ENCODE results near the gene TRDN. TPM values are rescaled to one million over a fixed set of nuclear protein-coding genes. Genes with fewer than 3 reads are reported as not detected.

The TRDN gene
- total and polyA plus RNA-seq, 2 experiments from 2014 or later = 0.10 to 0.48 TPM

GRCh38 chr6:123223461-123223860 lies 413.3 kb downstream of the TRDN start:
- H3K4me2 ChIP-seq = no peak overlapping the region
- no peaks in the 10 kb centered on the region for H3K9me2 ChIP-seq (replicated peaks; ENCODE audit: insufficient read depth)
- DNase-seq (ENCODE audit: low spot score) = no peak
- H3K4me1 ChIP-seq (ENCODE audit: insufficient read depth) = no peaks in the 10 kb centered on the region
- no peaks in the 10 kb centered on the region for H4K20me1 ChIP-seq (ENCODE audit: insufficient read depth, poor library complexity, severe bottlenecking)
- no peak for TF ChIP-seq EZH2 (IDR thresholded peaks at IDR 0.05; ENCODE audit: borderline replicate concordance)
- TF ChIP-seq CTCF (IDR thresholded peaks at IDR 0.05; ENCODE audit: poor library complexity) = no peak
- TF ChIP-seq EZH2phosphoT487 (IDR thresholded peaks at IDR 0.05; ENCODE audit: low read depth, severe bottlenecking, unreplicated experiment) = no peak
- H3K27me3 ChIP-seq = no peaks in the 10 kb centered on the region
- H3K79me2 ChIP-seq = no peaks in the 10 kb centered on the region
- H3K9me3 ChIP-seq (ENCODE audit: low read depth) = no peaks in the 10 kb centered on the region
- 80% methylated on average over 2 of the region's 2 CpGs for WGBS (ENCODE audit: low lambda C conversion rate, missing lambda C conversion rate)
- no peaks in the 10 kb centered on the region for H3K36me3 ChIP-seq (replicated peaks; ENCODE audit: insufficient read depth, low read depth)
- H3K4me3 ChIP-seq = no peak overlapping the region
- H3K27ac ChIP-seq = no peak overlapping the region
- H2AFZ ChIP-seq = no peak overlapping the region

GRCh38 chr6:123215211-123215610 lies 421.5 kb downstream of the TRDN start:
- no peaks in the 10 kb centered on the region for H3K79me2 ChIP-seq
- no peak overlapping the region for H2AFZ ChIP-seq
- H4K20me1 ChIP-seq (ENCODE audit: insufficient read depth, poor library complexity, severe bottlenecking) = no peaks in the 10 kb centered on the region
- H3K4me3 ChIP-seq = no peak overlapping the region
- no peaks in the 10 kb centered on the region for H3K9me2 ChIP-seq (replicated peaks; ENCODE audit: insufficient read depth)
- WGBS (ENCODE audit: low lambda C conversion rate, missing lambda C conversion rate) = 80% methylated on average over 4 of the region's 4 CpGs
- H3K27me3 ChIP-seq = no peaks in the 10 kb centered on the region
- no peak for DNase-seq (ENCODE audit: low spot score)
- no peaks in the 10 kb centered on the region for H3K9me3 ChIP-seq (ENCODE audit: low read depth)
- H3K4me1 ChIP-seq (ENCODE audit: insufficient read depth) = no peaks in the 10 kb centered on the region
- TF ChIP-seq CTCF (IDR thresholded peaks at IDR 0.05; ENCODE audit: poor library complexity) (no peak), EZH2 (IDR thresholded peaks at IDR 0.05; ENCODE audit: borderline replicate concordance) (no peak), EZH2phosphoT487 (IDR thresholded peaks at IDR 0.05; ENCODE audit: low read depth, severe bottlenecking, unreplicated experiment) (no peak)
- no peak overlapping the region for H3K27ac ChIP-seq
- no peaks in the 10 kb centered on the region for H3K36me3 ChIP-seq (replicated peaks; ENCODE audit: insufficient read depth, low read depth)
- no peak overlapping the region for H3K4me2 ChIP-seq

GRCh38 chr6:123214433-123214832 lies 422.3 kb downstream of the TRDN start:
- no peaks in the 10 kb centered on the region for H3K27me3 ChIP-seq
- H3K36me3 ChIP-seq (replicated peaks; ENCODE audit: insufficient read depth, low read depth) = no peaks in the 10 kb centered on the region
- no peak overlapping the region for H3K4me3 ChIP-seq
- no peaks in the 10 kb centered on the region for H4K20me1 ChIP-seq (ENCODE audit: insufficient read depth, poor library complexity, severe bottlenecking)
- no peak for TF ChIP-seq CTCF (IDR thresholded peaks at IDR 0.05; ENCODE audit: poor library complexity)
- TF ChIP-seq EZH2 (IDR thresholded peaks at IDR 0.05; ENCODE audit: borderline replicate concordance) = no peak
- no peak for TF ChIP-seq EZH2phosphoT487 (IDR thresholded peaks at IDR 0.05; ENCODE audit: low read depth, severe bottlenecking, unreplicated experiment)
- H3K79me2 ChIP-seq = no peaks in the 10 kb centered on the region
- H3K9me2 ChIP-seq (replicated peaks; ENCODE audit: insufficient read depth) = no peaks in the 10 kb centered on the region
- no peak overlapping the region for H3K4me2 ChIP-seq
- no peak overlapping the region for H2AFZ ChIP-seq
- H3K9me3 ChIP-seq (ENCODE audit: low read depth) = no peaks in the 10 kb centered on the region
- 86% methylated on average over 2 of the region's 2 CpGs for WGBS (ENCODE audit: low lambda C conversion rate, missing lambda C conversion rate)
- no peaks in the 10 kb centered on the region for H3K4me1 ChIP-seq (ENCODE audit: insufficient read depth)
- DNase-seq (ENCODE audit: low spot score) = no peak
- no peak overlapping the region for H3K27ac ChIP-seq

- H3K27me3 ChIP-seq = no peaks in the 10 kb centered on the region
- H3K9me2 ChIP-seq (replicated peaks; ENCODE audit: insufficient read depth) = no peaks in the 10 kb centered on the region
- no peak overlapping the region for H3K4me2 ChIP-seq
- H4K20me1 ChIP-seq (ENCODE audit: insufficient read depth, poor library complexity, severe bottlenecking) = no peaks in the 10 kb centered on the region
- H3K9me3 ChIP-seq (ENCODE audit: low read depth) = no peaks in the 10 kb centered on the region
- H2AFZ ChIP-seq = no peak overlapping the region
- no peaks in the 10 kb centered on the region for H3K36me3 ChIP-seq (replicated peaks; ENCODE audit: insufficient read depth, low read depth)
- H3K4me1 ChIP-seq (ENCODE audit: insufficient read depth) = no peaks in the 10 kb centered on the region
- H3K79me2 ChIP-seq = no peaks in the 10 kb centered on the region
- TF ChIP-seq EZH2phosphoT487 (IDR thresholded peaks at IDR 0.05; ENCODE audit: low read depth, severe bottlenecking, unreplicated experiment) (no peak), CTCF (IDR thresholded peaks at IDR 0.05; ENCODE audit: poor library complexity) (no peak), EZH2 (IDR thresholded peaks at IDR 0.05; ENCODE audit: borderline replicate concordance) (no peak)
- H3K27ac ChIP-seq = no peak overlapping the region
- no peak overlapping the region for H3K4me3 ChIP-seq
- WGBS (ENCODE audit: low lambda C conversion rate, missing lambda C conversion rate) = 88% methylated on average over 3 of the region's 3 CpGs
- no peak for DNase-seq (ENCODE audit: low spot score)
Measured at GRCh38 chr6:123213921-123214320, 422.8 kb downstream of the TRDN start.
